ENCODE measurements around the gene DBH.

DBH gene

GRCh38 chr9:133699546-133699945, 63.4 kb downstream of the DBH start:
- H4K20me1 ChIP-seq (ENCODE audit: low read depth, low read length) = no peaks in the 10 kb centered on the region
- no peak overlapping the region for H3K27ac ChIP-seq (ENCODE audit: low read depth, low read length)
- no peak overlapping the region for H3K4me3 ChIP-seq (ENCODE audit: insufficient read depth, low read length, poor library complexity, severe bottlenecking)
- H3K9me3 ChIP-seq (ENCODE audit: insufficient read depth, low read length) = no peaks in the 10 kb centered on the region
- TF ChIP-seq CTCF (IDR thresholded peaks at IDR 0.05; ENCODE audit: insufficient read depth, low read length, poor library complexity, severe bottlenecking) (no peak), EZH2phosphoT487 (conservative IDR thresholded peaks at IDR 0.05; ENCODE audit: low read length) (no peak)
- no peak overlapping the region for H3K4me2 ChIP-seq (ENCODE audit: low read depth, low read length, poor library complexity, severe bottlenecking)
- H3K27me3 ChIP-seq (ENCODE audit: low read length) = no peaks in the 10 kb centered on the region
- no peaks in the 10 kb centered on the region for H3K9me2 ChIP-seq (replicated peaks; ENCODE audit: insufficient read depth, low read length)
- no peaks in the 10 kb centered on the region for H3K79me2 ChIP-seq (ENCODE audit: insufficient read depth, low read length)
- no peaks in the 10 kb centered on the region for H3F3A ChIP-seq (ENCODE audit: insufficient read depth)
- H3K9ac ChIP-seq (ENCODE audit: low read length) = no peak overlapping the region
- H3K36me3 ChIP-seq (ENCODE audit: low read length) = no peaks in the 10 kb centered on the region
- no peak overlapping the region for H2AFZ ChIP-seq (ENCODE audit: low read depth, low read length, severe bottlenecking)

GRCh38 chr9:133700819-133701320, 64.7 kb downstream of the DBH start:
- no peak overlapping the region for H3K27ac ChIP-seq (ENCODE audit: low read depth, low read length)
- no peaks in the 10 kb centered on the region for H3K27me3 ChIP-seq (ENCODE audit: low read length)

GRCh38 chr9:133701321-133701980, 65.3 kb downstream of the DBH start:
- TF ChIP-seq EZH2phosphoT487 (conservative IDR thresholded peaks at IDR 0.05; ENCODE audit: low read length) (peak; percentile 69; the same call in 1 of the 2 replicates), CTCF (IDR thresholded peaks at IDR 0.05; ENCODE audit: insufficient read depth, low read length, poor library complexity, severe bottlenecking) (no peak)
- H2AFZ ChIP-seq (ENCODE audit: low read depth, low read length, severe bottlenecking) = no peak overlapping the region
- H3K9me3 ChIP-seq (ENCODE audit: insufficient read depth, low read length) = no peaks in the 10 kb centered on the region
- no peak overlapping the region for H3K4me3 ChIP-seq (ENCODE audit: insufficient read depth, low read length, poor library complexity, severe bottlenecking)
- H3K79me2 ChIP-seq (ENCODE audit: insufficient read depth, low read length) = no peaks in the 10 kb centered on the region
- H3K27ac ChIP-seq (ENCODE audit: low read depth, low read length) = no peak overlapping the region
- H3K9ac ChIP-seq (ENCODE audit: low read length) = no peak overlapping the region
- H4K20me1 ChIP-seq (ENCODE audit: low read depth, low read length) = no peaks in the 10 kb centered on the region
- no peaks in the 10 kb centered on the region for H3K27me3 ChIP-seq (ENCODE audit: low read length)
- H3K4me2 ChIP-seq (ENCODE audit: low read depth, low read length, poor library complexity, severe bottlenecking) = no peak overlapping the region
- no peaks in the 10 kb centered on the region for H3K36me3 ChIP-seq (ENCODE audit: low read length)
- no peaks in the 10 kb centered on the region for H3K9me2 ChIP-seq (replicated peaks; ENCODE audit: insufficient read depth, low read length)
- H3F3A ChIP-seq (ENCODE audit: insufficient read depth) = no peaks in the 10 kb centered on the region

More at GRCh38 chr9:133700819-133701320, 64.7 kb downstream of the DBH start:
- Histone ChIP-seq H3K9me2 (replicated peaks; ENCODE audit: insufficient read depth, low read length) (no peaks in the 10 kb centered on the region), H3F3A (ENCODE audit: insufficient read depth) (no peaks in the 10 kb centered on the region), H3K36me3 (ENCODE audit: low read length) (no peaks in the 10 kb centered on the region), H3K79me2 (ENCODE audit: insufficient read depth, low read length) (no peaks in the 10 kb centered on the region), H3K4me2 (ENCODE audit: low read depth, low read length, poor library complexity, severe bottlenecking) (no peak overlapping the region), H2AFZ (ENCODE audit: low read depth, low read length, severe bottlenecking) (no peak overlapping the region), H4K20me1 (ENCODE audit: low read depth, low read length) (no peaks in the 10 kb centered on the region), H3K9me3 (ENCODE audit: insufficient read depth, low read length) (no peaks in the 10 kb centered on the region), H3K4me3 (ENCODE audit: insufficient read depth, low read length, poor library complexity, severe bottlenecking) (no peak overlapping the region), H3K9ac (ENCODE audit: low read length) (no peak overlapping the region)
- TF ChIP-seq EZH2phosphoT487 (conservative IDR thresholded peaks at IDR 0.05; ENCODE audit: low read length) = no peak
- no peak for TF ChIP-seq CTCF (IDR thresholded peaks at IDR 0.05; ENCODE audit: insufficient read depth, low read length, poor library complexity, severe bottlenecking)
